Epithelial cell of esophagus (primary cell): ENCODE measurements around the gene SERTAD4.

Experiments
- DNase-seq: peaks from one replicate; pipeline ENCODE4 v3.0.0; 2010; ENCODE audit warnings: low read depth
- H3K4me3 ChIP-seq: 2 replicates; pipeline ENCODE4 v1.5.1; 2011; ENCODE audit warnings: mild to moderate bottlenecking, low read length, control low read depth
- TF ChIP-seq, protein P1 (sequence below): IDR thresholded peaks from 2 replicates; pipeline ENCODE4 v1.5.1; 2011; ENCODE audit warnings: low read depth, mild to moderate bottlenecking, low read length, control low read depth, inconsistent platforms; ENCODE audit not compliant: insufficient read depth; ENCODE audit errors: missing control alignments

SERTAD4 gene

DNA sequence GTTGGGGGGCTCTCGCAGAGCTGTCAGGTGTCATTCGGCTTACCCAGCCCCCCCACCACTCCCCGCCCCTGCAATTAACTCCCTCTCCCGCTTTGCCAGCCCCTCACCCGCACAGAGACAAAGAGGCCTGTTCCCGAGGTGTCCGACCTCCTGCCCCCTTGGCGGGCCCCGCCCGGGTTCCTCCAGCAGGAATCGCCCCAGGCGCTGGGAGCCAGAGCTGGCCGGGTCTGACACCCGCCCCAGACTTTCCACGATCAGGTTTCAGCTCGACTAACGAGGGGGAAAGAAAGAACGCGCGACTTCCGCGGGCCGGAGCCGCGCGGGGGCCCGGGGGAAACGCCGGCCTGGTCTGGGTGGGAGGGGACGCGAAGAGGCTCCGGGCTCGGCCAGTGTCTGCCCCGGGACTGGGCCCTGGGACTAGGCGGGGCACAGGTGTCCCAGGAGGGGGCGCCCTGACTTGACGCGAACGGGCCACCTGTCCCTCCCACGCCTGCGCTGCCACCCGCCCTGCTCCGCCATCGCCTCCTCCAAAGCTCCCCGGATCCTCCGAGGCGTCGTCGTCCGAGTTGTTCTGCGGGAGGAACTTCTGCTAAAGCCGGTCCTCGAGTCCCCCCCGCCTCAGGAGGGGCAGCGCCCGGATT, 59.8 kb downstream of the SERTAD4 start:
- TF ChIP-seq, protein P1, sequence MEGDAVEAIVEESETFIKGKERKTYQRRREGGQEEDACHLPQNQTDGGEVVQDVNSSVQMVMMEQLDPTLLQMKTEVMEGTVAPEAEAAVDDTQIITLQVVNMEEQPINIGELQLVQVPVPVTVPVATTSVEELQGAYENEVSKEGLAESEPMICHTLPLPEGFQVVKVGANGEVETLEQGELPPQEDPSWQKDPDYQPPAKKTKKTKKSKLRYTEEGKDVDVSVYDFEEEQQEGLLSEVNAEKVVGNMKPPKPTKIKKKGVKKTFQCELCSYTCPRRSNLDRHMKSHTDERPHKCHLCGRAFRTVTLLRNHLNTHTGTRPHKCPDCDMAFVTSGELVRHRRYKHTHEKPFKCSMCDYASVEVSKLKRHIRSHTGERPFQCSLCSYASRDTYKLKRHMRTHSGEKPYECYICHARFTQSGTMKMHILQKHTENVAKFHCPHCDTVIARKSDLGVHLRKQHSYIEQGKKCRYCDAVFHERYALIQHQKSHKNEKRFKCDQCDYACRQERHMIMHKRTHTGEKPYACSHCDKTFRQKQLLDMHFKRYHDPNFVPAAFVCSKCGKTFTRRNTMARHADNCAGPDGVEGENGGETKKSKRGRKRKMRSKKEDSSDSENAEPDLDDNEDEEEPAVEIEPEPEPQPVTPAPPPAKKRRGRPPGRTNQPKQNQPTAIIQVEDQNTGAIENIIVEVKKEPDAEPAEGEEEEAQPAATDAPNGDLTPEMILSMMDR, result no peak
- no peak for DNase-seq
- H3K4me3 ChIP-seq, result peak overlapping the region; percentile 28

DNA sequence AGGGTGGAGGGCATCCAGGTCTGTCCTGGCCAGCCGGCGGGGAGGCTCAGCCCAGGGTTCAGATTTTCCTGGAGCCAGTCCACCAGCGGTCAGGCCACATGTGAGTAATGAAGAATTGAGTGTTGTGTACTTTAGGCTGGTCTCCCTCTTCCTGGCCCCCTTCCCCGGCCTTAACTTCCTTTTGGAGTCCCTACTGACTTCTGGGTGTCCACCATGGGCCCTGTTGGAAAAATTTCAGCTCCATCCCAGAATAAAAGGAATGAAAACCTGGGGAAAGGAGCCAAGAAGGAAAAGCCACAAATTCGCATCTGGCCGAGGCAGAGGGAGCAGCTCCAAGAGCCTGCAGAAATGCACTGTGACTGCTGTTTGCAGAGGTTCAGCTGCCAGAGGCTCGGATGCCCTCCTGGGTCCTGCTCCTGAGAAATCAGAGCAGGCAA, 60.6 kb downstream of the SERTAD4 start:
- no peak overlapping the region for H3K4me3 ChIP-seq
- DNase-seq, result no peak
- TF ChIP-seq, protein P1, result no peak

DNA sequence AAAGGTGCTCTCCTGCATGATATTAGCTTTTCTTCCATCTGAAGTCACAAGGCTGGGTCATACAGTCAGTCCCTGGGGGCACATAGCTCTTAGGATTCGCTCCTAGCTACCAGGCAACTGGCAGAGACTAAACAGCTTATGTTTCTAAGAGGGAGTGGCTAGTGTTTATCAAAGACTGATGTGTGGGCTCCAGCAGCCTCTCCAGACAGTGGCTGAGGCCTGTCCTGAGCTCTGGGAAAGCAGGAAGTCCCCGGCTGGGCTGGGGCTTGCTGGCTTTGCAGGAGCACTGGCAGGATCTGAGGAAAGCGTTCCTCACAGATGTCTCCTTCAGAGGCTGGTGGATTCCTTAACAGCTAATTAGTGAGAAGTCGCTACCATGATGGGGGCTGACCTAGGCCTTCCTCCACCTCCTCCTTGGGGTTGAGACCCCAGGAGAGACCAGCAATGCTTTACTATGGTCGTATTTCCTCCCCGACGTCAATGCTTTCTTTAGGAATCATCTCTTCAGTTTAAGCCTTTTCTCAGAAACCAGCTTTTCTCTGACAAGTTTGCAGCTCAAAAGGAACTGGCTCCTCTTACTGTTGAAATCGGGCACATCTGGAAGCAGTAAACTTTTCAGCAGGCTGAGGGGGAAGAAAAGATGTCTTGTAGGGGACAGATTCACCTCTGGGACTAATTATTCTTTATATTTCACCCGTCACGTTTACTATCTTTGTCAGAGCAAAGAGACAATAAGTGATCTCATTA, 62.6 kb downstream of the SERTAD4 start:
- TF ChIP-seq, protein P1, result no peak
- no peak overlapping the region for H3K4me3 ChIP-seq
- DNase-seq, result peak; percentile 13
